Endometrial microvascular endothelial cells (primary cell): ENCODE data around the gene ELFN1. TPM values are rescaled to one million over a fixed set of nuclear protein-coding genes. Genes with fewer than 3 reads are reported as not detected.

Experiments
- in situ Hi-C: cut with HindIII; loops from 2 replicates; pipeline ENCODE4 v1.10.0; 2017; ENCODE audit warnings: low sequenced_read_pairs, low pct_unique_long_range_greater_than_20kb; ENCODE audit errors: inconsistent ontology term
- total RNA-seq: library from RNA; depleted of rRNA; stranded (reverse); fragments of >200 nt; gene quantifications from one replicate; pipeline ENCODE4 v1.2.3, GENCODE V29; 2015; ENCODE audit errors: inconsistent ontology term

Gene ELFN1
- total RNA-seq, 1 donor from 2014 or later, result 0.46 TPM

- in situ Hi-C loops, result no loop called here
These were observed 20.4 kb downstream of the ELFN1 start for GRCh38 chr7:1690359-1690958.

DNA sequence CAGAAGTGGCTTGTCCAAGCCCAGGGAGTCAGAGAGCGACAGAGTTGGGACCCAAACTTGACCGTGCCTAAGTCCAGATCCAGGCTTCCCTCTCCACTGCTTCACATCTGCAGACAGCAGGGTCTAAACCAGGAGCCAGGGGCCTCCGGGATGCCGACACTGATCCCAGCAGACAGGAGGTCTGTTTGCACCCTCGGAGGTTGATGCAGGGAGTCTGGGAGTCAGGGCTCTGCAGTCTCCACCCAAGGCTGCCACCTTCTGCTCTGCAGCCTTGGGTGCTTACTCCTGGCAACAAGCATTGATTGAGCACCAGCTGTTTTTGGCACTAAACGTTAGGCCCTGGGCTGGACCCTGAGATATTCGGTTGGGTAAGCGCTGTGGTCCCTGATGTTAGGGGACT, 21.0 kb downstream of the ELFN1 start:
- in situ Hi-C loops, result no loop called here

GRCh38 chr7:1691601-1692514, 21.8 kb downstream of the ELFN1 start:
- in situ Hi-C loops, result no loop called here

GRCh38 chr7:1692515-1693418, 22.7 kb downstream of the ELFN1 start:
- in situ Hi-C loops, result no loop called here

GRCh38 chr7:1693419-1693990, 23.4 kb downstream of the ELFN1 start:
- in situ Hi-C loops, result no loop called here

GRCh38 chr7:1693991-1694524, 24.0 kb downstream of the ELFN1 start:
- in situ Hi-C loops, result no loop called here

DNA sequence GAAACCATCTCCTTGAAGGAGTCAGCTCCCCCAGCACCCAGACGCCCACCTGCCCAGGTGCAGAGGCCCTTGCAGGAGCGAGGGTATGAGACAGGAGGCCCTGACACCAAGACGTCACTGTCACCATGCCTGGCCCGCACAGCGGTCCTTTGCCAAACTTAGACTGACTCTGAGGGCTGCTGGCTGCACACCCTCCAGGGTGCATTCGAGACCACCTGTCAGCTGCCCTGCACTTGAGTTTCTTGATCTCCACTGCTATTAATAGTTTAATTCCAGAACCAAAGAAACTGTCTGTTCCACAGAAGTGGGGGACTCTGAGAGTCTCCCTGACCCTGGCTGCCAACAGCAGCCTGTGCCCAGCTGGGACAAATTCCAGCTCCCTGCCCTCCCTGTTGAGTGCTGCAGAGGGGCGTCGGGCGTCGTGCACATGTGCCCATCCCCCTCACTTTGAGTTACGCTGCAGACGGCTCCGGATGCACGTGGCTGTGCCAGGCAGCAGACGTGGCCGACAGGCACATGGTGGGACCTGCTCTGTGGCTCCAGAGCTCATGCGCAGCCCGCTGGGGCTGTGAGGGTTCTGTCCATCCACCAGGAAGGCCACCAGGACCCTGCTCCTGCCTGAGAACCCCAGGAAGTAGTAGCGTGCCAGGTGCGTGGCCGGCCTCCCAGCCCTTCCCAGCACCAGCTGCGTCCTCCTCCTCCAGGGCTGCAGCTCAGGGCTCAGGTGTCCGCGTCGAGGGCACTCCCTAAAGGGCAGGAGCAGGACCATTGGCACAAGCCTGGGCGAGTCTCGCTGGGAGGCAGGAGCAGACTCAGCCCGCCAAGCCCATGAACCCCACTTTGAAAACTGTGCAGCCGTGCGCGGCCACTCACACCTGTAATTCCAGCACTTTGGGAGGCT, 24.8 kb downstream of the ELFN1 start:
- in situ Hi-C loops, result no loop called here

- in situ Hi-C loops, result no loop called here
These were observed 25.9 kb downstream of the ELFN1 start for GRCh38 chr7:1695800-1696454.

- in situ Hi-C loops, result no loop called here
These were observed 26.8 kb downstream of the ELFN1 start for GRCh38 chr7:1696671-1697498.

GRCh38 chr7:1697499-1698125, 27.5 kb downstream of the ELFN1 start:
- in situ Hi-C loops, result no loop called here

DNA sequence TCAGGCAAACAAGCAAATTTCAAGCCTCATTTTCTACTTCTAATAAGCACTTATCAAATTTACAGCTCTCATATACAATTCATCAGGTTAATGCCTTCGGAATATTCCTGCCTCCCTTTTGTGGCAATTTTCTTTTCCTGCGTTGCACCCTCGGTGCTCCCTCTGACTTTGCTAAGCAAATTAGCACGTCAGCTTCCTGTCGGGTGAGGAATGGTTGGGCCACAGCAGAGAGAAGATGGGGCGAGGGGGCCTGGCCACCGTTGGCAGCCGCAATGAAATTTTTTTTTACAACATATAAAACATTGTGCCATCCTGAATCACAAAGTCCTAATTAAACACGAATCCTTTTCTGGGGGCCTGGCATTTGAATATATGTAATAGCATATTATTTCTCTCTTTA, 28.1 kb downstream of the ELFN1 start:
- in situ Hi-C loops, result no loop called here

DNA sequence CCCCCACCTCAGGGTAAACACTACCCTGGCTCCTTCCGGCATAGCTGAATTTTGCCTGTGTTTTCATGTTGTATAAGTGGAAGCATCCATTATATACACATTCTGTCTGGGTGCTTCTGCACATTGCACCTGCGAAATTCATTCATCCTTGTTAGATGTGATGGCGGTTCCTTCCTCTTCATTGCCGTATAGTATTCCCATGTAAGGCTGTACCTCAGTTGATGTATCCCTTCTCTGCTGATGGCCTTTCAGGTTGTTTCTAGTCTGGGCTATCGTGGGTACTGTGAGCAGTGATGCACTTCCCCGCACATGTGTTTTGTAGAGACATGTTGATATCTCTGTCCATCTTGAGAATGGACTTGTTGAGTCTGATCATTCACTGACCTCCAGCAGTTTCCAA, 28.9 kb downstream of the ELFN1 start:
- in situ Hi-C loops, result no loop called here

- in situ Hi-C loops, result no loop called here
These were observed 30.0 kb downstream of the ELFN1 start for GRCh38 chr7:1700086-1700485.

- in situ Hi-C loops, result no loop called here
These were observed 30.7 kb downstream of the ELFN1 start for GRCh38 chr7:1700536-1701333.

GRCh38 chr7:1702652-1703051, 32.6 kb downstream of the ELFN1 start:
- in situ Hi-C loops, result no loop called here
